ENCODE measurements around the gene POLR3GL. TPM values are rescaled to one million over a fixed set of nuclear protein-coding genes. Genes with fewer than 3 reads are reported as not detected.

POLR3GL gene
- total and polyA plus RNA-seq, 2 experiments from 2014 or later: 3.1 to 9.5 TPM

- Histone ChIP-seq H4K20me1 (replicated peaks; ENCODE audit: insufficient read depth) (no peaks in the 10 kb centered on the region), H3K79me2 (replicated peaks; ENCODE audit: insufficient read depth) (no peaks in the 10 kb centered on the region), H3K4me1 (ENCODE audit: insufficient read depth) (peaks cover 11% of the 10 kb centered on the region), H3K36me3 (ENCODE audit: insufficient read depth) (no peaks in the 10 kb centered on the region), H3K4me2 (no peak overlapping the region), H3K27me3 (ENCODE audit: insufficient read depth) (peaks cover 51% of the 10 kb centered on the region), H2AFZ (no peak overlapping the region), H3K27ac (ENCODE audit: low read depth) (no peak overlapping the region), H3K9me2 (ENCODE audit: insufficient read depth) (no peaks in the 10 kb centered on the region), H3F3A (replicated peaks; ENCODE audit: low read depth) (no peaks in the 10 kb centered on the region; the same call in 1 of the 2 replicates), H3K4me3 (no peak overlapping the region)
- Mint-ChIP-seq H3K27me3 (ENCODE audit: insufficient read depth, low read depth, poor library complexity) (peaks cover 23% of the 10 kb centered on the region), H3K27ac (no peak overlapping the region), H3K4me1 (peaks cover 17% of the 10 kb centered on the region), H3K36me3 (ENCODE audit: low read depth) (no peaks in the 10 kb centered on the region; the same call in 2 of the 3 replicates), H3K9me3 (no peaks in the 10 kb centered on the region; the same call in 2 of the 3 replicates), H3K4me3 (no peak overlapping the region)
- ATAC-seq: no peak
- DNase-seq (ENCODE audit: low spot score): no peak
- no peak for TF ChIP-seq STAT1 (IDR thresholded peaks at IDR 0.05; ENCODE audit: unreplicated experiment)
- no peak for TF ChIP-seq CREB1 (CRISPR knock-in tag; IDR thresholded peaks at IDR 0.05; ENCODE audit: low read depth)
- TF ChIP-seq EZH2phosphoT487 (IDR thresholded peaks at IDR 0.05; ENCODE audit: unreplicated experiment): no peak
- TF ChIP-seq JUNB (IDR thresholded peaks at IDR 0.05; ENCODE audit: unreplicated experiment): no peak
- TF ChIP-seq, protein P1, sequence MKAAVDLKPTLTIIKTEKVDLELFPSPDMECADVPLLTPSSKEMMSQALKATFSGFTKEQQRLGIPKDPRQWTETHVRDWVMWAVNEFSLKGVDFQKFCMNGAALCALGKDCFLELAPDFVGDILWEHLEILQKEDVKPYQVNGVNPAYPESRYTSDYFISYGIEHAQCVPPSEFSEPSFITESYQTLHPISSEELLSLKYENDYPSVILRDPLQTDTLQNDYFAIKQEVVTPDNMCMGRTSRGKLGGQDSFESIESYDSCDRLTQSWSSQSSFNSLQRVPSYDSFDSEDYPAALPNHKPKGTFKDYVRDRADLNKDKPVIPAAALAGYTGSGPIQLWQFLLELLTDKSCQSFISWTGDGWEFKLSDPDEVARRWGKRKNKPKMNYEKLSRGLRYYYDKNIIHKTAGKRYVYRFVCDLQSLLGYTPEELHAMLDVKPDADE (IDR thresholded peaks at IDR 0.05): no peak
- TF ChIP-seq ZNF462 (CRISPR knock-in tag; IDR thresholded peaks at IDR 0.05): no peak
- TF ChIP-seq NANOG (IDR thresholded peaks at IDR 0.05; ENCODE audit: borderline replicate concordance): no peak
Measured at GRCh38 chr1:145953861-145954260, 10.6 kb upstream of the POLR3GL start.
